HG02610 (cell line): ENCODE data around the gene BLOC1S6.

Experiments
- ATAC-seq: cut with Tn5 transposase; IDR thresholded peaks from one replicate; pipeline ENCODE4 v1.9.1; 2021; ENCODE audit warnings: mild to moderate bottlenecking, moderate library complexity; ENCODE audit not compliant: unreplicated experiment

BLOC1S6 gene

GRCh38 chr15:45587095-45587862, at the start of gene BLOC1S6:
BLOC1S6 (plus strand) TSS chr15:45587379; CDS start chr15:45587444, 65 bp downstream.
- peak; percentile 75 for ATAC-seq

GRCh38 chr15:45539680-45540079, 47.5 kb upstream of the BLOC1S6 start:
- ATAC-seq, result no peak

GRCh38 chr15:45540531-45540930, 46.6 kb upstream of the BLOC1S6 start:
- ATAC-seq, result no peak

GRCh38 chr15:45543051-45543450, 44.1 kb upstream of the BLOC1S6 start:
- no peak for ATAC-seq

- ATAC-seq, result no peak
Measured at GRCh38 chr15:45544266-45545023, 42.7 kb upstream of the BLOC1S6 start.

GRCh38 chr15:45546789-45547188, 40.4 kb upstream of the BLOC1S6 start:
- ATAC-seq, result no peak

GRCh38 chr15:45548753-45549520, 38.2 kb upstream of the BLOC1S6 start:
- no peak for ATAC-seq

- ATAC-seq, result no peak
Measured at GRCh38 chr15:45549541-45550220, 37.5 kb upstream of the BLOC1S6 start.

GRCh38 chr15:45550436-45550835, 36.7 kb upstream of the BLOC1S6 start:
- ATAC-seq, result no peak

GRCh38 chr15:45551676-45552075, 35.5 kb upstream of the BLOC1S6 start:
- no peak for ATAC-seq

GRCh38 chr15:45555934-45556608, 31.1 kb upstream of the BLOC1S6 start:
- no peak for ATAC-seq

GRCh38 chr15:45572617-45573016, 14.6 kb upstream of the BLOC1S6 start:
- ATAC-seq, result no peak

- no peak for ATAC-seq
Measured at GRCh38 chr15:45573961-45574629, 13.1 kb upstream of the BLOC1S6 start.

GRCh38 chr15:45581919-45582318, 5.3 kb upstream of the BLOC1S6 start:
- ATAC-seq, result no peak

GRCh38 chr15:45583731-45584639, 3.2 kb upstream of the BLOC1S6 start:
- ATAC-seq, result no peak

GRCh38 chr15:45585069-45585791, 1.9 kb upstream of the BLOC1S6 start:
- ATAC-seq, result no peak

- ATAC-seq, result no peak
Measured at GRCh38 chr15:45586125-45586524, 1.1 kb upstream of the BLOC1S6 start.

- peak; percentile 4 for ATAC-seq
Measured at GRCh38 chr15:45586601-45587094, 531 bp upstream of the BLOC1S6 start.
